NCI-H128 (cell line): ENCODE measurements around the gene KCNK18.

Source experiments
- DNase-seq: peaks from one replicate; lab custom pipeline; 2025; ENCODE audit not compliant: unreplicated experiment; lab: John Stamatoyannopoulos, UW

The KCNK18 gene

DNA sequence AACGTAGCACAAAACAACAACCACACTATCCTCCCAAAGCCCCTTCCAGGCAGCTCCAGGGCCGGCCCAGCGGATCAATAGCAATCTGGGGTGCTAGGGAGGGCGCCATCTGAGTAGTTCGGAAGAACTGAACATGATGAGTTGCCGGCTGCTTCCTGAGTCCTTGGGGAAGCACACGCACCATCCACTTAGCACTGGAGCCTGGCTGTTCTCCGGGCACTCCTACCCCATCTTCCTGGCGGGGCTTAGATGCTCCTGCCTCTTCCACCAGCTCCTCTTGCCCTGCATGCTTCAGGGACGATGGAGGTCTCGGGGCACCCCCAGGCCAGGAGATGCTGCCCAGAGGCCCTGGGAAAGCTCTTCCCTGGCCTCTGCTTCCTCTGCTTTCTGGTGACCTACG lies at the start of gene KCNK18:
Gene KCNK18 (plus strand): TSS at position 301 of the 400 bp plus-strand sequence. CDS start 0 bp downstream, at position 301.
- DNase-seq = no peak

- no peak for DNase-seq
Measured at GRCh38 chr10:117148284-117148683, 49.0 kb upstream of the KCNK18 start.

DNA sequence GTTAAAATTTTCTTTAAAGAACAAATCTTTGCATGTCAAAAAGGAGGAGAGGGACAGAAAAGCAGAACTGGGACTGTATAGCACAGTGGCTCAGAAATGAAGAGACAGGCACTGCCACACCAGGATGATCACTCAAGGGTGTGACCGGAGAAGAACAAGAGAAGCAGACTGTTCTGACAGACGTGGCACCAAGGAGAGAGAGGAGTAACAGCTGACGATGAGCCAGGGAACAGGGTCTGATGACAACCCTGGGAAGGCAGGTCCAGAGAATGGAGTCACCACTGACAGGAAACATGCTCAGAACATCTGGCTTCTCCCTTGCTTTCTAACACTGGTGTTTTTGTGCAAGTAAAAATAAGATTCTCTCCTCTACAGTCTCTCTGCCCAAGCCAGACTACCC lies 44.6 kb upstream of the KCNK18 start:
- no peak for DNase-seq

- no peak for DNase-seq
Measured at GRCh38 chr10:117158297-117158696, 39.0 kb upstream of the KCNK18 start.

- no peak for DNase-seq
Measured at GRCh38 chr10:117159390-117159789, 37.9 kb upstream of the KCNK18 start.

- DNase-seq = no peak
Measured at GRCh38 chr10:117160567-117160966, 36.7 kb upstream of the KCNK18 start.

GRCh38 chr10:117161386-117162033 lies 35.8 kb upstream of the KCNK18 start:
- DNase-seq = no peak

- no peak for DNase-seq
Measured at GRCh38 chr10:117162093-117163060, 34.9 kb upstream of the KCNK18 start.

DNA sequence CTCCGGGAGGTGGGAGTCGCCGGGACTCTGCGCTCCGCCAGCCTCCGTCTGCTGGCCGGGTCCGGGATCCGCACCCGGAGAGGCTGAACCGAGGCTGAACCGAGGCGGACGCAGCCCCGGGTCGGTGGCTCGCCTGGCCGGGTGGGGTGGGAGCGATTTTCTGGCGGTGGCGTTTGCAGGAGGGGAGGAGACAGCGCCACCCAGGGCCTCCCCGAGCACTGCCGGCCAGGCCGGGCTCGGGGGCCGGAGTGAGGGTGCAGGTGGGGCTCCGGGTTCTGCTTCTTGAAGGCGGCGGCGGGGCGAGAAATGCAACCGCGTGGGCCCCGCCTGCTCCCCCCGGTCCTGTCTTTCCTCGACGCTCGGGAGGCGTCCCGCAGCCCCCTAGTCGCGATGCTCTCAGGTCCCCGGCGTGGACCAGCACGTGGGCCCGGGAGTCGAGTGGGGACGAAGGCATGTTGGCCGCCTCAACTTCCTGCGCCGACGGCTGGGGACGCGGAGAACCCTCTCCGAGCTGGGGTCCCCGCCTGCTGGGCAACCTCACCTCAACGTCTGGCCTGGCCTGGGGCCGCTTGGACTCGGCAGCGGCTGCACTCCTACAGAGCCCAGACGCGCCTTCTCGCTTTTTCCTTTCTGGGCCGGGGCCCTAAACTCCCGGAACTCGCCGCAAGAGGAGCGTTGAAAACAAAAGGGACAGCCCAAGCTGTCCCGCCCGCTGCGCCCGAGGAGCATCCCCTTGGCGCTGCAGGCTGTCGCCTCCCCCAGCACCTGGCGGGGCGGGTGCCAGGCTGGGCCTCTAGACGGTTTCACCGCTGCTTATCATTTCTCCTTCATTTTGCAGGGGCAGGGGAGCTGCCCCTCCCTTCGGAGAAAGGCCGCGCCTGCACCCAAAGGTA lies 34.0 kb upstream of the KCNK18 start:
- DNase-seq = no peak

GRCh38 chr10:117163954-117164548 lies 33.2 kb upstream of the KCNK18 start:
- DNase-seq = no peak

- DNase-seq = no peak
Measured at GRCh38 chr10:117164592-117165537, 32.4 kb upstream of the KCNK18 start.

- no peak for DNase-seq
Measured at GRCh38 chr10:117165538-117166417, 31.5 kb upstream of the KCNK18 start.

DNA sequence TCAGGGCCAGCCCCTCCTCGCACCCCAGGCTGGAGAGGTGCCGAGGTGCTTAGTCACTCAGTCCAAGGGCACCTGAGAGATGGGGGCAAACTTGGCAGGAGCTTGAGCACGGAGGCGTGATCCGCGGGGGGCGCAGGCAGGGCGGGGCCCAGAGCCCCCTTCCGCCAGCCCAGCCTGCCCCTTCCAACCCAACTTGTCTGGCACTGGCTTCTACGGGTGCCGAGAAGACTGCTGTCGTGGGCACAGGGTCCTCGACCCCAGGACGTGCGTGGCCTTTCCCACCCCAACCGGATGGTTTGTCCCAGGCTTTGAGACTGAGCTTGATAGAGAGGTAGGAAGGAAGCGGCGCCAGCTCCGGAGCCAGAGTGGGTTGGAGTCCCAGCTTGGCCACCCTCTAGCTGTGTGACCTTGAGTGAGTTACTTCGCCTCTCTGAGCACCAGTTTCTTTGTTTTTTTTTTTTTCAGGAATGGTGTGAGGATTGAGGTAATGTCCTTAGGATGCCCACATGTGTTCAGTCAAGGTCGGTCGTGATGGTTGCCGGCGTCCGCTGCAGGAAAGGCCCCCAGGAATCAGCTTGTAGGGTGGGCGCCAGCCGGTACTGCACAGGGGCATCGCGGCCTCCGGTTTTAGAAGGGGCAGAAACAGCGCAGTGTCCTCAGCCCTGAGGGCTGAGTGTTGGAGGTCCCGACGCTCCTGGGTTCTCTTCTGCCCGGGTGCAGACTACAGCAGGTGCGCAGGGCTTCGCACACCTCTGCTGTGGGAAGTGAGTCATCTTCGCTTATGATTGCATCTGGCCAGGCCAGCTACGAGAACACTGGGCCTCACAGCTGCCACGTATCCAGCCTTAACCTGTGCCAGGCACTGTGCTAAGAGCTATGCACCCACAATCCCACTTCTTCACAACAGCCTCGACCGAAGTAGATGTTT lies 30.6 kb upstream of the KCNK18 start:
- DNase-seq = no peak

DNA sequence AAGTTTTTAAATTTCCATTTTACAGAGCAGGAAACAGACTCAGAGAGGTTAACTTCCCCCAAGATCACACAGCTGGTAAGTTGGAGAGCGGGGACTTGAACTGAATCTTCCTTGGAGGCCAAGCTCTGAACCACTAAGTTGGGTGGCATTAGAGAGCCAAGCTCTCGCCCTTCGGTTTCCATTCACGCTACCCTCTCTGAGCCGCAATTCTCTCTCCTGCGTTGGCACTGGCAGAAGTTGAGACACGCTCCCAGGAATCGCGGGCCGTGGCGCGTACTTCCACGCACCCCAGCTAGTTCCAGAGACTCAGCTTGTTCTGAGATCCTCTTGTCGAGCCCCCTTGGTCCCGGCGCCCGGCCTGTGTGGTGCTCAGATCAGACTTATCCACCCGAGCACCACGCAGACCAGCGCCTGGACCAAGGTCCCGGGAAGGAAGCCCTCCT lies 29.9 kb upstream of the KCNK18 start:
- DNase-seq = no peak

- no peak for DNase-seq
Measured at GRCh38 chr10:117167789-117168674, 29.3 kb upstream of the KCNK18 start.

DNA sequence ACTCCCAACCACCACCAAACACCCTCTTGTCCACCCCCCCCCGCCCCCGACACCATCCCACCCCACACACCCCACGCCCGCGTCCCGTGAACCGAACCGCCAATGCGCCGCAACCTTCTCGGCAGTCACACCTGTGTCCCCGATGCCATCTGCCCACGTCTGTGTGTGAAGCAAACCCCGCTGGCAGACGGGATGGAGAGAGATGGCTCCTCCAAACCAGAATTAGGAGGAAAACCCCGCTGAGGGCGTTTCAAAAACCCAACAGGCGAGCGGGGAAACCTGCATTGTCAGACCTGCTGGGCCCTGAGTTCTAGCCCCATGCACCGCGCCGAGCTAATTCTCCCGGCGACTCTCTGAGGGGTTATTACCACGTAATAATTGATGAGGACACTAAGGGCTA lies 28.6 kb upstream of the KCNK18 start:
- no peak for DNase-seq

- no peak for DNase-seq
Measured at GRCh38 chr10:117169480-117169879, 27.8 kb upstream of the KCNK18 start.
